GM12875 (cell line): ENCODE data around the gene SPAG7.

ENCODE experiments used
- H3K4me3 ChIP-seq: one replicate; pipeline ENCODE4 v1.5.1; 2011; ENCODE audit warnings: low read depth, low read length, control low read depth
- TF ChIP-seq, protein P1 (sequence below): IDR thresholded peaks from 2 replicates; pipeline ENCODE4 v1.5.1; 2011; ENCODE audit warnings: low read depth, mild to moderate bottlenecking, control low read depth, inconsistent platforms, low read length, moderate library complexity, borderline replicate concordance; ENCODE audit not compliant: insufficient read depth

SPAG7 gene

DNA sequence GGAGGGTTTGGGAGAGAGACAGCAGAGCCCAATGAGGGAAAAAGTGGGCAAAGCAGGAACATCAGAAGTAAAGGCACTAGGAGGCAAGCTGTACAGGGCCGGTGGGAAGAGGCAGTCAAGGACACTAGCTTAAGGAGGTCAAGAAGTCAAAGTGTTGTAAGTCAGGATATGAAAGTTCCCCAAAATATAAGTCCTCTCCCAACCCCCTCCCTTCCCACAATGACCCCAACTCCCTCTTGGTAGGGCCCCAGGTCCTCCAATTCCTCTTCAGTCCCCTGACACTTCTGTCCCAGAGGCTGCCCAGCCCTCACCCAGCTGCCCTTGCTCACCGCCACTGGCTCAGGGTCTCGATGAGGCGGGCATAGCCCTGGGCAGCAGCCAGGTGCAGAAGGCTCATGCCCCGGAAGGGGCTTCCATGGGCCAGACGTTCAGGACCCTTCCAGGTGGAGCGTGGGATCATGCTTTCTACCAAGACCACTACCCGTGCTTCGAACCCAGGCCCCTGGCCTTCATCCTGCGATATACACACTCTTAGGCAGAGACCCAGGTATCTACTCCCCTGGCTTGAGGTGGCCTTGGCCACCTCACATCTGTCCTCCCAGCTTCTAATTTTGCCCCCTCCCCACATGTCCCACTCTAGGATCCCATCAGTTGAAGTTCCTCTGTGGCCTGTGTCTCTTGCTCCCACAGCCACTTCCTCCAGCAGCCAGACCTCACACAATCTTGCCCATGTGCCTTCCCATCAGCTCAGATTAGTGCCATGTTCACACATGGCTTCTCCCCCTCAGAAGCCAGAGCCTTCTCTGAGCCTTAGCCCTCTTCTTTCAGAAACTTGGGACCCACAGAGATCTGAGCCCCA lies 5.9 kb upstream of the SPAG7 start:
- TF ChIP-seq, protein P1, sequence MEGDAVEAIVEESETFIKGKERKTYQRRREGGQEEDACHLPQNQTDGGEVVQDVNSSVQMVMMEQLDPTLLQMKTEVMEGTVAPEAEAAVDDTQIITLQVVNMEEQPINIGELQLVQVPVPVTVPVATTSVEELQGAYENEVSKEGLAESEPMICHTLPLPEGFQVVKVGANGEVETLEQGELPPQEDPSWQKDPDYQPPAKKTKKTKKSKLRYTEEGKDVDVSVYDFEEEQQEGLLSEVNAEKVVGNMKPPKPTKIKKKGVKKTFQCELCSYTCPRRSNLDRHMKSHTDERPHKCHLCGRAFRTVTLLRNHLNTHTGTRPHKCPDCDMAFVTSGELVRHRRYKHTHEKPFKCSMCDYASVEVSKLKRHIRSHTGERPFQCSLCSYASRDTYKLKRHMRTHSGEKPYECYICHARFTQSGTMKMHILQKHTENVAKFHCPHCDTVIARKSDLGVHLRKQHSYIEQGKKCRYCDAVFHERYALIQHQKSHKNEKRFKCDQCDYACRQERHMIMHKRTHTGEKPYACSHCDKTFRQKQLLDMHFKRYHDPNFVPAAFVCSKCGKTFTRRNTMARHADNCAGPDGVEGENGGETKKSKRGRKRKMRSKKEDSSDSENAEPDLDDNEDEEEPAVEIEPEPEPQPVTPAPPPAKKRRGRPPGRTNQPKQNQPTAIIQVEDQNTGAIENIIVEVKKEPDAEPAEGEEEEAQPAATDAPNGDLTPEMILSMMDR = no peak
- H3K4me3 ChIP-seq = no peak overlapping the region

DNA sequence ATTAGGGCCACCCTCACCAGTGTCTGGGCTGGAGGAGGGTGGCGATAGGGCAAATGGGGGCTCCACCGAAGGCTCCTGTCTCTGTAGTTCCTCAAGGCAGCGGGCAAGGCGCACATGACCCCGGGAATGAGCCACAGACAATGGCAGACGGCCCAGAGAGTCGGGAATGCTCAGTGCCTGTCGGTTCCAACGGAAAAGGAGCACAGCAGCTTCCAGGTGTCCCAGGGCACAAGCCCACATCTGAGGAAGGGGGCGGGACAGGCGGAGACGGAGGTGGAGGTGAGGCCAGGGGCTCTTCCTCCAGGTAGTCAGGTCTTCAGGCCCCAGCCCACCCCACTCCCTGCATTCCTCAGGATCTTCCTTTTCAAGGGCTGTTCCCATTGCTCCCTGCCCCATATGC lies 5.1 kb upstream of the SPAG7 start:
- H3K4me3 ChIP-seq = no peak overlapping the region
- TF ChIP-seq, protein P1 = no peak

DNA sequence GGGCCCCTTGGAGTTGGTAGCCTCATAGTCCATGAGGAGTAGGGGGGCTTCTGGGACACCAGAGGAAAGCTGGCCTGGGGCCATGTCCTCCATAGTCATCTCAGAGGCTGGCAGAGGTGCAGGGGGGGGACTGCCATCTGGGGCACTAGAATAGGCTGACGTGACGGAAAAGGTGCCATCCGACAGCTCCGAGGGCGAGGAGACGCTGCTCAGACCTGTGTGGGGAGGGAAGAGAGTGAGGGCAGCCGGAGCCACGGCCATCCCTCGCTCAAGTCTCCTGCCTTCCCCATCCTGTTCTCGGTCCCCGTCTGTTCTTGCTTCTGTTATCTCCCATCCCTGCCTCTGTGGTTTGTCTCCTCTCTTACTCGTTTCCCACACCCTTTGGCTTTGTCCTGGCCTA lies 4.7 kb upstream of the SPAG7 start:
- TF ChIP-seq, protein P1 = no peak
- no peak overlapping the region for H3K4me3 ChIP-seq

DNA sequence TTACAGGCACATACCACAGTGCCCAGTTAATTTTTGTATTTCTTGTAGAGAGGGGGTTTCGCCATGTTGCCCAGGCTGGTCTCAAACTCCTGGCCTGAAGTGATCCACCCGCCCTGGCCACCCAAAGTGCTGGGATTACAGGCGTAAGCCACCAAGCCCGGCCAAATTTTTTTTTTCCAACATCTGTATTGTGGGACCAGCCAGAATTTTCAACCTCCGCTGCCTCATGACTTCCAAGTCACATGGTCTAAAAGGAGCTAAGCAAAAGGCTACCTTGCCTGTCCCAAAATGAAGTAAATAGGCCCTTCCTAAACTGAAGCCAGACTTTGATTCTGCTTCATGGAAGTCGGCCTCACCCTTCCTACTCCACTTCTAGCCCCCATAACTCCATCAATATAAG lies 4.2 kb upstream of the SPAG7 start:
- H3K4me3 ChIP-seq = no peak overlapping the region
- TF ChIP-seq, protein P1 = no peak

DNA sequence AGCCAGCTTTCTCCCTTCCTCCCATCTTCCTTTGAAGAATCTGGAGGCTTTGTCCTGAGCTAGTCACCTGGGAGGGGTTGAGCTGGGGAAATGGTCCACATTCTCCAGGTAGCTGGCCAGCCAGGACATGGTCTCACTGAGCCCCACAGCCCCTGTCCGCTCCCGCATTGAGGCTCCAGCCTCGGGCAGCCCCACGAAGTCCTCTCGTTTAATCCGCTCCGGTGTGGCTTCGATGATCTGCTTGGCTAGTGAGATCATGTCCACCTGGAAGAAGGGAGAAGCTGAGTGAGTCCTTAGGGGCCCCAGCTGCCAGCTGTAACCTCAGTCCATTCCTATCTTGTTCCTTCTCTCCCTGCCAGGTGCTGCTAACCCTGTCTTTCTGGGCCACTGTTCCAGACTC lies 2.7 kb upstream of the SPAG7 start:
- H3K4me3 ChIP-seq = no peak overlapping the region
- TF ChIP-seq, protein P1 = no peak

DNA sequence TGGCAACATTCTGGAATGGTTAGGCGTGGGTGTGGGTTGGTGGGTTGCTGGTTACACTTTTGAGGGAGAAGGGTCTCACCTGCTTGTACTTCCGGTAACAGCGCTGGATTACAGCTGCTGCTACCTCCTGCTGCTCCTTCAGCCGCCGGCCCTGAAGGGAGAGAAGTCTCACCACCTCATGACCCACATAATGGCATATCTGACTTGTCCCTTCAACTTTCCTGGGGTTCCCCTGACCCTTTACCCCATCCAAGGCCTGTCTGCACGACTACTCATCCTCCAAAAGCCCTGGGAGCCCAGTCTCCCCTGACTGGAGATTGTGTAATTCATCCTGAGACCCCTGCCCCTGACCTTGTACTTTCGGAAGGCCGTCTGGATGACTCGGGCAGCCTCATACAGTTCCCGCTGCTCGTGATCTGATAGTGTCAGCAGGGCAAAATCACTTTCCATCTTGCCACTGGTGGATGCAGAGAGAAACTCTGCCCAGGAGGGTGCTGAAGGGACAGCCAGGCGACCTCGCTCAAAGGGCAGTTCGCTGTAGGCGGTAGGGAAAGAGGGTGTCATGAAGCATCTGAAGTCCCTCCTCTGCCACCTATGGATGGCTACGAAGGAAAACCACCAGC lies 2.0 kb upstream of the SPAG7 start:
- H3K4me3 ChIP-seq = no peak overlapping the region
- TF ChIP-seq, protein P1 = no peak
